ENCODE data around the gene EEF1B2.
A peak's percentile ranks its signal among the peaks of the same experiment; 100 is the strongest.
"Not testable (repeated sequence)": the region's sequence is repeated elsewhere in the genome, so short reads cannot be mapped to it uniquely, and the experiment has no call there.

EEF1B2 gene

DNA sequence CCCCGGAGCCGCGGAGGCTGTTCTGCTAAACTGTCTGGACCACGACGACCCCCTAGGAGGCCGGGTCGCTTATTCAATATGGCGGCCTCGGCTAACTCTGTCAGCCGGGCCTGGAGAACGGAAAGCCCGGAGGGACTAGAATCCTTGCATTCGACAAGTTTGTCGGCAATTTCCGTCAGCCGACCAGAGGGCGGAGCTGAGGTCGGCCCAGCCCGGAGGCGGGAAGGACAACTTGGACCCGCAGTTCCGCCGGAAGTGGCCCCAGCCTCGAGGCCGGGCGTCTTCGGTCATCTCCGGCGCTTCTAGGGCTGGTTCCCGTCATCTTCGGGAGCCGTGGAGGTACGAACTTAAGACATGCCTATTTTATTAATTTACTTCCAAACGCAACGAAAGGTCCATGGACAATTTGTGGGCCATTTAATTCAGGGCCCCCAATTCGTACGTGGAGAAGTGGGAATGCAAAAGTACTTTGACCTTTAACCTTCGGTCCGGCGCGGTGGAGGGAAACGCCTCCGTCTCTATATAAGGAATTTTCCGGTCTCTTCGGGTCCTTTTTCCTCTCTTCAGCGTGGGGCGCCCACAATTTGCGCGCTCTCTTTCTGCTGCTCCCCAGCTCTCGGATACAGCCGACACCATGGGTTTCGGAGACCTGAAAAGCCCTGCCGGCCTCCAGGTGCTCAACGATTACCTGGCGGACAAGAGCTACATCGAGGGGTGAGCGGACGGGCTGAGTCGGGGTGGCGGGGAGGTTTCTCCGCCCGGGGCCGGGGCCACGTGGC is at the start of gene EEF1B2, which contains the start of gene NDUFS1:
EEF1B2 (plus strand) TSS at position 550 of the 779 bp plus-strand sequence; CDS start at position 635, 85 bp downstream.
NDUFS1 (minus strand) TSS at position 99 of the 779 bp plus-strand sequence. CDS start 5,766 bp downstream, outside the sequence.
- peak; percentile 99 for DNase-seq (ENCODE audit: low spot score)

DNA sequence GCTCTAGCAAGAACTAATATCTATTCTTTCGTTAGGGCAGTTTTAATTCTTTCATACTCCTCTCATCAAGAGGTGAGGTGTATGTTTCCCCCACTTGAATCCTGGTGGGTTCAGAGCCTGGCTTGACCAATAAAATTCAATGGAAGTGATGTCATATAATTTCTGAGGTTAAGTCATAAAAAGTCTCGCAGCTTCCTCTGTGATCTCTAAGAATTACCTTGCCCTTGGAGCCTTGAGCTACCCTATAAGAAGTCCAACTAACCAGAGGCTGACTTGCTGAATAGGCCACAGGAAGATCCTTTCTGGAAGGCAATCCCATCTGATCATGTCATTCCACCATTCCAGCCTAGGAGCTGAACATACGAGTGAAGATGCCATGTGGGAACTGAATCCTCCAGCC is 47.6 kb upstream of the EEF1B2 start:
- DNase-seq (ENCODE audit: low spot score): no peak

DNA sequence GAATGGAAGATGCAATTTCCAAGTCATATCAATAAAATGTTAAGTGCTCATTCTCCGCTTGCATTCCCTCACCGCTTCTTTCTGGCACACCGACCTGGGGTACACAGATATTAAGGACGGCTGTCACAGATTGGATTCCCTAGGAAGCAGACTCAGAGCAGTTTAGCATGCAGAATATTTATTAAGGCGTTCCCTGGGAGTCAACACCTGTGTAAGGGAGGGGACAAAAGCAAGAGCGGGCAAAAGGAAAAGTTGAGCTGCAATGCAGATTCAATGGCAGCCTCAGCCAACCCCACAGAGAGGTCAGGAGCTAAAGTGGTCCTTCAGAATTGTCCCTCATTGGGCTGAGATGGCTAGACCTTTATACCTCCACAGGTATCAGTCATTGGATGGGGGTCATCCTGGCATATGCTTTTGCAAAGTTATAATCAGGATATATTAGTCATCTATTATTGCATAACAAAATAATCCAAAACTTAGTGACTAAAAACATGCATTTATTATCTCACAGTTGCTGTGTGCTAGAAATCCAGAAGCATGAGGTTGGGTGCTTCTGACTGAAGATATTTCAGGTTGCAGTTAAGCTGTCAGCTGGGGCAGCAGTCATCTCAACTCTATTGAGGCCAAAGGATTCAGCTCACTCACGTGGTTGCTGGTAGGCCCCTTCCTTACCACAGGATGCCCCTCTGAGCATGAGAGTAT is 46.7 kb upstream of the EEF1B2 start:
- no peak for DNase-seq (ENCODE audit: low spot score)

DNA sequence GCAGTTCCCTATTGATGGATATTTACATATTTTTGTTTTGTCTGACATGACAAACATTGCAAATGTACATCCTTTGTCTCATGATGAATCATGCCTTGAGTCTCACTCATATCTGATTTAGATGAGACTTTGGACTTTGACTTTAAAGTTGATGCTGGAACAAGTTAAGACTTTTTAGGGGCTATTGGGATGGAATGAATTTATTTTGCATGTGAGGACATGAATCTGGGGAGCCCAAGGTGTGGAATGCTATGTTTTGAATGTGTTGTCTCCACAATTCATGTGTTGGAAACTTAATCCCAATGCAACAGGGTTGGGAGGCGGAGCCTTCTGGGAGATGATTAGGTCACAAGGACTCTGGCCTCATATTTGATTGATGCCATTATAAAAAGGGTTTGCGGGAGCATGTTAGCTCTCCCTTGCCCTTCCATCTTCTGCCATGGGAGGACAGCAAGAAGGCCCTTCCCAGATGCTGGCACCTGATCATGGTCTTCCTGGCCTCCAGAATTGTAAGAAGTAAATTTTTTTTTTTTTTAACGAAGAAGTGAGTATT is 44.6 kb upstream of the EEF1B2 start:
- DNase-seq (ENCODE audit: low spot score): no peak

DNA sequence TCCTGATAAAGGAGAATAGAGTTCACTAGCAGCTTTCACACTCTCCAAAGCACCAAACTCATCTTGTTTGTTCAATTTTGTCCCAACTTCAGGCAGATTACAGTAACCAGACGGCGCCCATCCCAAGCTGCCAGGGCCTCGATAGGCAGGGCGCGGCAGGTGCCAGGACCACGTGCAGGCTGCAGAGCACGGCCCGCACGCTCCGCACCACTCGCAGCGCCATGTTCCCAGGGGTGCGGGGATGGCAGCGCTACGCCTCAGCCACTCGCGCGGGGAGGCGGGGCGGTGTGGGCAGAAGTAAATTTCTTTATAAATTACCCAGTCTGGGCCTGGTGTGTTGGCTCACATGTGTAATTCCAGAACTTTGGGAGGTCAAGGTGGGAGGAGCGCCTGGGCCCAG is 43.4 kb upstream of the EEF1B2 start:
- DNase-seq (ENCODE audit: low spot score): no peak

DNA sequence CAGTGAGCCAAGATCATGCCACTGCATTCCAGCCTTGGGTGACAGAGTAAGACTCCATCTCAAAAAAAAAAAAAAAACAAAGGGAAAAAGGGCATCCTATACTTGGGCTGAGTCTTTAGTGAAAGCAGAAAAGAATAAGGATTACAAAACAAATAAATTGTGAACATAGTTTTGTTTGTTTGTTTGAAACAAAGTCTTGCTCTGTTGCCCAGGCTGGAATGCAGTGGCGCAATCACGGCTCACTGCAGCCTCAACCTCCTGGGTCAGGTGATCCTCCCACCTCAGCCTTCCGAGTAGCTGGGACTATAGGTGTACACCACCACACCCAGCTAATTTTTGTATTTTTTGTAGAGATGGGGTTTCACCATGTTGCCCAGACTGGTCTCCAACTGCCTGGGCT is 37.1 kb upstream of the EEF1B2 start:
- DNase-seq (ENCODE audit: low spot score): not testable (repeated sequence)

DNA sequence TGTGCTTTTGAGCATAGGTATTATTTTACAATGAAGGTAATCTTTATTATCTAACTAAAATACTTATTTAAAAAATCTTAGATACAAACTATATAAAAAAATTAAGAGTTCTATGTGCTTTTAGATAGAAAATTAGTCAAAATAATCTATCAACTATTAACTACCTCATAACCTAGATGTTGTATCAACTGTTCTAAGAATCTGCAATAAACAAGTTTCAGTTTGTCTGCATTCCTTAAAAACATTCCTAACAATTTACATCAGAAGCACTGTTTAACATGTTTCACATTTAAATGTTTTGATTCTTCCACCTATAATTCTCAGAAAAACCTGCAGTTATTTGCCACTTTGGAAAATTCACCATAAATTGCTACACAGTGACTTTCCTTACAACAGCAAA is 33.8 kb upstream of the EEF1B2 start:
- DNase-seq (ENCODE audit: low spot score): no peak

DNA sequence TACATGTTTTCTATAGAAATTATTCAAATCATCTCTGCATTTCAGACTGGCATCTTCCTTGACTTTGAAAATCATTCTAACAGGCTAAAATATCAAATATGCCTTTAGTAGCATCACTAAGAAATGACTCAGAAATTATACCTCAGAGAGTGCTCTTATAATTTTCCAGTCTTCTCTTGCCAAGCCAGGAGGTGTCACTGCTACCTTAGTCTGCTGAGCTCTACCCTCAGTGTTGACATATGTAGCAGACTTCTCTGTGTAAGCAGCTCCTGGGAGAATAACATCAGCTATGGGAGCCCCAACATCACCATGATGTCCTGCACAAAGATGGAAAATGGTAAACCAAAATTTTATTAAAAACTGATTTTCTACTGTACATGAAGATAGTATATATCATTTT is 32.0 kb upstream of the EEF1B2 start:
- peak; percentile 9 for DNase-seq (ENCODE audit: low spot score)

DNA sequence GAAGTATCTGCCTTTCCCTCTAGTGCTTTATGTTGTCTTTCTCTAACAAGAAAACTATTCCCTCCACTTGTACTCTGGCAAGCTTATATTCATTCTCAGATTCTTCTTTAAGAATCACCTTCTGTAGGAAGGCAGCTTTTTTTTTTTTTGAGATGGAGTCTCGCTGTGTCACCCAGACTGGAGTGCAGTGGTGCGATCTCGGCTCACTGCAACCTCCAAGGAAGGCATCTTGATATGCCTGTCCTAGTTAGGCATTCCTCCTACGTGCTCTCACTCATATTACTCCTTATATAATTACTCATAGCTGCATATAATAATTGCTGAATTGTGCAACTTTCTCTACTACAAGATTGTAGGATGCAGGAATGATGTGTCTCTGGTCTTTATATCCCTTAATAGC is 16.2 kb upstream of the EEF1B2 start:
- peak; percentile 59 for DNase-seq (ENCODE audit: low spot score)

DNA sequence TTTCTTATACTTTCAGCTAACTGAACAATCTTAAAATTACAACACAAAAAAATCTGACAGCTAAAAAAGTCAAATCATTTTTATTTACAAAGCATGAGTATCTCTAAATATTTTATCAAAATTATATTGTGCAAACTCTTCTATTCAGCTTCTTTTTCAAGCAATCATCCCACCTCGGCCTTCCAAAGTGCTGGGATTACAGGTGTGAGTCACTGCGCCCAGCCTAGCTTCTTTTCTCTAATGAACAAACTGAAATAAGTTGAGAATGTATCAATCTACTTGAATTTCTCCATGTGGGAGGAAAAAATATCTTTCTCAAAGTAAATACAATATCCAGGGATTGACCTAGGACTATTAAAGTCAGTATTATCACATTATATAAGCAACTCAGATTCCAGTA is 15.3 kb upstream of the EEF1B2 start:
- no peak for DNase-seq (ENCODE audit: low spot score)

DNA sequence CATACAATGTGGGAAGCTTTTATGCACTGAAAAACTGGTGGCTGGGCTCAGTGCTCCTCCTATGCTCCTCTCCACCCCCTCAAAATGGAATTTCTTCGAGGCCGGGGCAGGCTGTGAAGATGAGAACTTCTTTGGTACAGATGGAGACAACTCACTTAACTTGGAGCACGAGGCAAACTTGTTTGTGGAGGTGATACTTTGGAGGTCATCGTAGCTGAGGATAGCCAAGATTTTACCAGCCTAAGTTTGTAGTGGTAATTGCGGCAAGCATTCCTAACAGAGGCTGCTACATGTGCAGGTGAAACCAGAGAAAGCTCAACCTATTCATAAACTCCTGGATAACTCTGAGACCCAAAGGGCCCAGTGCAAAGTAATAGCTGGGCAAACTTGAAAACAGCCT is 14.0 kb upstream of the EEF1B2 start:
- no peak for DNase-seq (ENCODE audit: low spot score)

DNA sequence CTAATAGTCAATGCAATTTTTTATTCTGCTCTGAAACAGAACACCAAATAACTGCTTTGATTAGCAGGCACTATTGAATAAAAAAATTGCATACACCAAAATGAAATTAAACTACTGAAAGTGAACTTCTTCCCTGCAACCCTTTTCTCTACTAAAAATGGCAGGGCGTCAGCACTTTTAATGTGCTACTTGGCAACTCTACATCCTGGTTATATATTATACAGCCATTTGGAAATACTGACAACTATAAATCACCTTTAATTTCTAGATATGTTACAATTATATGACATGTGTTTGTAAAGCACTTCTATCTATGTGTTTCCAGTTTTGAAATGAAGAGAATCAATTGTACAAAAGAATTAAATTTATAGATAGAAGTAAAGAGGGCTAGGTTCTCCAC is 10.4 kb upstream of the EEF1B2 start:
- DNase-seq (ENCODE audit: low spot score): no peak

DNA sequence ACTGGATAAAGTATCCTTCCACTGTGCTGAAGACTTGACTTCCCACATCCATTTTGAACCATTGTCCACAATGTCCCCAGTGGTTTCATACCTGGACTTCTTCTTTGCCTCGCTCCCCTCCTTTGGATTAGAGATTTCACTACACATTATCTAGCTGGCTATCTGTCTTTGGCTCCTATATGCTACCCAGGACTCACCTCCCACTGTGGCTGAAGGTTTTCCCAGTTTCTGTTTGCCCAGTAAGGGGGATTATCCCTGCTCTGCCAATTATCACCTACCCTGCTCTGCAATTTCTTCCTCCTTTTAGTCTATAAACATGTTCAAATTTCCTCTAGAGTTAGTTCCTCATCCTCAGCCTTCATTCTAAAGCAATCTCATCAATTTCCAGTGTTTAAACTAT is 9.5 kb upstream of the EEF1B2 start:
- DNase-seq (ENCODE audit: low spot score): no peak

DNA sequence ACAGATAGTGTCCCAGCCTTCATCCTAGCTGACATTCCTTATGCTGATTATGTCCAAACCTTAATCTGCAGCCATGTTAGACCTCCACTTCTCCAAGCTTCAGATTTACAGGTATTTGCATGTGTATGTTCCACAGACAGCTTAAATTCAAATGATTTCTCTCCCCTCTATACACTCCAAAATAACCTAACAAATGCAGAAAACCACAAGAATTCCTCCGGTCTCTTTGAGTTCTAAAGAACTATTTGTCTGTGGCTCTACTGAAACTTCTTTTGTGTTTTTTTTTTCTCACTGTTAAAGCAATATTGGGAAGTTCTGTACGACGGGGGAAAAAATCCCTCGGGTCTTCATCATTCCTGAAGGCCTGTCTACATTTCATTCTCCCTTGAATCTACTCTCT is 9.1 kb upstream of the EEF1B2 start:
- DNase-seq (ENCODE audit: low spot score): no peak

DNA sequence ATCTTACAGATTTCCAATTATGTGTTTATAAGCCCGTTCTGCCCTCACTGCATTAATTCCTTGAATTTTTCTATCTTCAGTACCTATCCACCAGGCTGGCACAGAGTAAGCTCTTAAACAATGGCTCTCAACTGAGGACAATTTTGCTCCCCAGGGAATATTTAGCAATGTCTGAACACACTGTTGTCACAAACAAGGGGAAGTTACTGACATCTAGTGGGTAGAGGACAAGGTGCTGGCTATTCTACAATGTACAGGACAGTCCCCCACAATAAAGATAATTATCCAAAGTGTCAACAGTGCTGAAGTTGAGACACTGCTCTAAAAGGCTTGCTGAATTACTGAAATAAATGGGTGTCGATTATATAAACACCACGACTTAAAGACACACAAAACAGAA is 5.5 kb upstream of the EEF1B2 start:
- no peak for DNase-seq (ENCODE audit: low spot score)

DNA sequence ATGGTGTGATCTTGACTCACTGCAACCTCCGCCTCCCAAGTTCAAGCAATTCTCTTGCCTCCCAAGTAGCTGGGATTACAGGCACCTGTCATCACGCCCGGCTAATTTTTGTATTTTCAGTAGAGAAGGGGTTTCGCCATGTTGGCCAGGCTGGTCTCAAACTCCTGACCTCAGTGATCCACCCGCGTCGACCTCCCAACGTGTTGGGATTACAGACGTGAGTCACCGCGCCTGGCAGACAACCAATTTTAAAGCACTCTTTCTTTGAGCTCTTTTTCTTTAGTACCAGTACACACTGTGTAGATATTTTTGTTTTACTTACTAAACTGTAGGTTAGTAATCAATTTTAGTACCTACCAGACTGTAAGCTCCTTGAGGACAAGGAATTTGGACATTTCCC is 2.7 kb upstream of the EEF1B2 start:
- DNase-seq (ENCODE audit: low spot score): not testable (repeated sequence)

DNA sequence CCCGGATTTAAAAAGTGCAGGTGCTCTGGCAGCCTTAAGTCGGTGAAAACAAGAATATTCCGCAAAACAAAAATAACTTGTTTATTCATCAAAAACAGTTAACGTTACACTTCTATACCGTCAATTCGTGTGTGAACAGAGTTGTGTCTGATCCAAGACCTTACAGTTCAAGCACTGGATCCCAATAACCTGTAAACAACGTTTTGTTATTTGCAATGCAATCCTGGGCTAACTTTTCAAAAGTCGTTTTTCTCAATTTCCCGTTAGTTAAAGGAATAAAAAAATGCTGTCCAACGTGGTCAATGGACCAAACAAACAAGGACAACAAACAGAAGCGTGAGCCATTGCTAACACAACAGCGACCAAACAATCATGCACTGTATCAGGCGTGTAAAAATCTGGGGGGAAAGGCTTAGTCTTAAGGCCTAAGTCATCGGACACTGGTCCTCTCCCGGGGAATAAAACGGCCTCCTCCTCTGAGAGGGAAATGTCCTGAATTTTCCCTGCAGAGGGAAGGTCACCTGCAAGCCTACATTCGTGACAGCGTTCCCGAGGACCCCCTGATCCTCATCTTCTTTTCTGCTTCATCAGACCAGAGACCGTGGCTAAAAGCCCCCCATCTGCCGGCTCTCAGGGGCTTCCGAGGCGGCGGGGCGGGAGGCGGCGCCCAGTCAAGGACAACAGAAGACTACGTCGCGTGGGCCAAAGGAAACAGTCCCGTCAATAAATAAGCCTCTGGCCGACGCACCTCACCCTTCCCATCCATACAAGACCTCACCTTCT is 941 bp upstream of the EEF1B2 start:
- no peak for DNase-seq (ENCODE audit: low spot score)

DNA sequence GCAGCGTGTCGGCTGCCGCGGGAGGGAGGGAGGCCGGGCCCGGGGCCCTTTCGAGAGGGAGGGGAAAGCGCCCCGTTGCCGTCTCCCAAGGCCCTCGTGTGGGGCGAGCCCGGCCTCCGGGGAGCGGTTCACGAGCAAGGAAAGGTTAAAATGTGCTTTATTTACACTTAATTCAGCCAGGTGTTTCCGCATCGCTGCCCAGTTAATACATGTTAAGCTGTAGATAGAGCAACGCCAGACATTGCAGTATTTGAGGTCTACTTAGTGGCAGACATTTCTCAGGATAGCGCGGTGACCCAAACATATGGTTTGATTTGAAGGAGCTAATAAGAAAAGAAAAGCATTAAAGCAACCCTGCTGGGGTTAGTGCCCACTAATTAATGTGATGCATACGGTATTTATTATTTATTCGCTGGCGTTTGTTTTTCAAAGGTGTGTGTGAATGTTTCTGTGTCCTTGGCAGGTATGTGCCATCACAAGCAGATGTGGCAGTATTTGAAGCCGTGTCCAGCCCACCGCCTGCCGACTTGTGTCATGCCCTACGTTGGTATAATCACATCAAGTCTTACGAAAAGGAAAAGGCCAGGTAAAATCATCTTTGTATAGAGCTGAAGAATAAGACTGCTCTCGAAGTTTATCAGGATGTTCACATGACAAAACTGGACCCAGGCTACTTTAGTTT is 571 bp downstream of the EEF1B2 start:
- no peak for DNase-seq (ENCODE audit: low spot score)

DNA sequence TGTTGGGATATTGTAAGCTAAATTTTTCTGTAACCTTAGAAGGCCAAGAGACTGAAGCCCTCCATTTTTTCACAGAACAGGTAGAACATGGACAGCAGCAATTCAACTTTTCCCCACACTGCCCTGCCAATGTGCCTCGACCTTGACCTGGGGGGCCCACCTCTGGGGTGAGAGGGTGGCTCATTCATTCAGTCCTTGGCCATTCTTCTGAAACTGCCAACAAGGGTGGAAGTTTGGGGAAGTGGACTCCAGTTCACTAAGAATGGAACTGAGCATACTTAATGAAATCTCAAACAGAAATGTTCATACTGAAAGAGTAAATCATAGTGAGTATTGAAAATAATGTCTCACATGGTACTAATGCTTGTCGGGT is 1.1 kb downstream of the EEF1B2 start:
- DNase-seq (ENCODE audit: low spot score): no peak

DNA sequence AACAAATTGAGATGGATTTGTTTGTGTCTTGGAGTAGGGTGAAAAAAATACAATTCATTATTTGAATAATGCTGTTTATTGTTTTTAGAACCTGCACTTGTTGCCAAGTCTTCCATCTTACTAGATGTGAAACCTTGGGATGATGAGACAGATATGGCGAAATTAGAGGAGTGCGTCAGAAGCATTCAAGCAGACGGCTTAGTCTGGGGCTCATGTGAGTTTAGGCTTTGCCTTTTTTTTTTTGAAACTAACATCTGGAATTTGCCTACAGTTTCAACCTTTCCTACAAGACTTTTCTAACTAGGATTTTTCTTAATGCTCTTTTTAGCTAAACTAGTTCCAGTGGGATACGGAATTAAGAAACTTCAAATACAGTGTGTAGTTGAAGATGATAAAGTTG is 2.7 kb downstream of the EEF1B2 start:
- not testable (repeated sequence) for DNase-seq (ENCODE audit: low spot score)

DNA sequence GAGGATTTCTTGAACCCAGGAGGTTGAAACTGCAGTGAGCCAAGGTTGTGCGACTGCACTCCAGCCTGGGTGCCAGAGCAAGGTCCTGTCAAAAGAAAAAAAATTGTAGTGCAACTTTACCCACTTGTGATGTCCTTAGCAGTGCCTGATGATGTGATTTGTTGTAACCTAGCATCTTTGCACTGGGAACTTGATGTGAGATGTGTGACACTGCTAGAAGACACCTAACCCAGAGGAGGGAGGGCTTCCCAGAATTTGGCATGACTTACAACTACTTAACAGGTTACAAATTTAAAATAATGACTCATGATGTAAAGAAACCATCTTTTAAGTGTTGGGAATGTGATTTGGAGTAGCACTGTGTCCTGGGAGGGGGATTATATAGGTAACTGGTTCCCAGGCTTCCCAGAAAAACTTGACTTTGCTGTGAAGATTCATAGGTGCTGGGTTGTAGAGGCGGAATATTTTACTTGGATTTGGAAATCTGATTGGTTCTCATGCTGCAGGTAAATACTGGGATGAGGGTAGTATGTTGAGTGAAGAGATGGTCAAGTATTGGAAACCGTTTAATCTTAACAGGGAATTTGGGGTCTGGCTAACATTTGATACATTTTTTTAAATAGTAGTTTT is 3.7 kb downstream of the EEF1B2 start:
- no peak for DNase-seq (ENCODE audit: low spot score)
